Measurements from ENCODE around the gene MEGF11. TPM values are rescaled to one million over a fixed set of nuclear protein-coding genes. Genes with fewer than 3 reads are reported as not detected.

The MEGF11 gene
- not detected for total RNA-seq

DNA sequence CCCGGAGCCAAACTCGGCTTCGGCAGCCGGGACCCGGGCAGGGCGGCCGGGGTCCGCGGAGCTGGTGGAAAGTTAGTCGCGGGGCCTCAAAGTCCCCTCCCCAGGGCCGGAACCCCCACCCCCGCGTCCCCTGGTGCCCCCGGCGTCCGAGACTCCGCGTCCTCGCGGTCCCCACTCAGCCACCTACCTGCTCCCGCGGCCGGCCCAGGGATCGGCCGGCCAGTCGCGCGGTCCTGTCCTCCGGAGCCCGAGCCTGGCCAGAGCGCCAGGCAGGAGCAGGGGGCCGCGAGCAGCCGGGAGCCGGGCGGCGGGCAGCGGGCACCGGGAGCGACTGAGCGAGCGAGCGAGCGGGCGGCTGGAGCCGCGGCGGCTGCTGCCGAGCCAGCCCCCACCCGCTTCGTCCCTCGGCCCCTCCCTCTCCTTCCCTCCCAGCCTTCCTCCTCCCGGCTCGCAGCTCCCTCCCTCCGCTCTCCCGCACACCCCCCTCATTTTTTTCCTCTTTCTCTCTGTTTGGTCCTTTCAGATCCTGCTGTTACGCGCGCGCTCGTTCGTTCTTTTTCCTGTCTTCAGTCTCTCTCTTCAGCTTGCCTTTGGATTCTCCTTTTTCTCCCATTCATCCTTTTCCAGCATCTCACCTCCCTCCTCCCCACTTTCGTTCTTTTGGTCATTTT, at the start of gene MEGF11:
Gene MEGF11, minus strand, starts transcription at position 333 of the 671 bp plus-strand sequence. CDS start 125,347 bp downstream, outside the sequence.
- no peaks in the 10 kb centered on the region for H3K36me3 ChIP-seq
- peaks cover 16 to 95% (median 29%) of the 10 kb centered on the region in 4 donors for H3K27me3 ChIP-seq
- TF ChIP-seq, protein P1, sequence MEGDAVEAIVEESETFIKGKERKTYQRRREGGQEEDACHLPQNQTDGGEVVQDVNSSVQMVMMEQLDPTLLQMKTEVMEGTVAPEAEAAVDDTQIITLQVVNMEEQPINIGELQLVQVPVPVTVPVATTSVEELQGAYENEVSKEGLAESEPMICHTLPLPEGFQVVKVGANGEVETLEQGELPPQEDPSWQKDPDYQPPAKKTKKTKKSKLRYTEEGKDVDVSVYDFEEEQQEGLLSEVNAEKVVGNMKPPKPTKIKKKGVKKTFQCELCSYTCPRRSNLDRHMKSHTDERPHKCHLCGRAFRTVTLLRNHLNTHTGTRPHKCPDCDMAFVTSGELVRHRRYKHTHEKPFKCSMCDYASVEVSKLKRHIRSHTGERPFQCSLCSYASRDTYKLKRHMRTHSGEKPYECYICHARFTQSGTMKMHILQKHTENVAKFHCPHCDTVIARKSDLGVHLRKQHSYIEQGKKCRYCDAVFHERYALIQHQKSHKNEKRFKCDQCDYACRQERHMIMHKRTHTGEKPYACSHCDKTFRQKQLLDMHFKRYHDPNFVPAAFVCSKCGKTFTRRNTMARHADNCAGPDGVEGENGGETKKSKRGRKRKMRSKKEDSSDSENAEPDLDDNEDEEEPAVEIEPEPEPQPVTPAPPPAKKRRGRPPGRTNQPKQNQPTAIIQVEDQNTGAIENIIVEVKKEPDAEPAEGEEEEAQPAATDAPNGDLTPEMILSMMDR (IDR thresholded peaks at IDR 0.05) = no peak
- no peak for TF ChIP-seq POLR2A (IDR thresholded peaks at IDR 0.05)
- intact Hi-C loops (cut with DNase I) = no loop called here
- H3K4me3 ChIP-seq = peak within 1 kb of the TSS; percentile 35 to 74 (median 48)
- peaks cover 21 to 34% (median 26%) of the 10 kb centered on the region in 3 donors for H3K4me1 ChIP-seq
- H3K27ac ChIP-seq = no peak within 1 kb of the TSS
- no peaks in the 10 kb centered on the region for H3K9me3 ChIP-seq
- 0 to 5% methylated on average over 13 to 32 of the region's 64 CpGs for WGBS, 2 donors
- DNase-seq = no peak

DNA sequence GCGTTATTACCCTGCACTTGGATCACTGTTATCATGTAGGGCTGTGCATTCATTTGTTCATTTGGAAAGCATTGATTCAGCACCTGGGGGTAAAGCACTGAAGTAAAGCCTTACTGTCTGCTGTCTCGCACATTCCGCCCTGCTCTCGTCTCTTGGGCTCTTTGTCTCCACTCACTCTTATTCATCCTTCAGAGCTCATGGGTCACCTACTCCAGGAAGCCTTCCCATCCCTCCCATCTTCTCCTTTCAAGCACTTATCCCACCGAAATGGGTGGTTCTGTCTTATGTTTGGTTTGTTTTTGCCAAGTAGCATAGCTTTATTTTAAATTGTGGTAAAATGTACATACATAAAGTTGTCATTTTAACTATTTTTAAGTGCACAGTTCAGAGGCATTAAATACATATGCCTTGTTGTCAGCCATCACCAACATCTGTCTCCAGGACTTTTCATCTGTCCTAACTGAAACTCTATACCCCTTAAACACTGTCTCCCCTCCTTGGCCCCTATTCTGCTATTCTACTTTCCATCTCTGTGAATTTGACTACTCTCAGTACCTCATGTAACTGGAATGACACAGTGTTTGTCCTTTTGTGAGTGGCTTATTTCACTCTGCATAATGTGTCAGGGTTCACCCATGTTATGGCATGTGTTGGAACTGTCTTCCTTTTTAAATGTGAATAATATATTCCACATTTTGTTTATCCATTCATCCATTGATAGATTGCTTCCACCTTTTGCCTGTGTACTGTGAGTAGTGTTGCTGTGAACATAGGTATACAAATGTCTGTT, 49.1 kb upstream of the MEGF11 start:
- Histone ChIP-seq H3K27me3 (no peaks in the 10 kb centered on the region), H3K4me3 (no peak overlapping the region), H3K36me3 (peaks cover 0 to 54% (median 6%) of the 10 kb centered on the region in 3 donors), H3K9me3 (no peaks in the 10 kb centered on the region), H3K4me1 (no peaks in the 10 kb centered on the region), H3K27ac (no peak overlapping the region)
- DNase-seq = no peak
- TF ChIP-seq, protein P1 (IDR thresholded peaks at IDR 0.05) = no peak
- TF ChIP-seq POLR2A (IDR thresholded peaks at IDR 0.05) = no peak
- WGBS, 2 donors = 88 to 91% methylated on average over 5 of the region's 5 CpGs
- intact Hi-C loops (cut with DNase I) = no loop called here

DNA sequence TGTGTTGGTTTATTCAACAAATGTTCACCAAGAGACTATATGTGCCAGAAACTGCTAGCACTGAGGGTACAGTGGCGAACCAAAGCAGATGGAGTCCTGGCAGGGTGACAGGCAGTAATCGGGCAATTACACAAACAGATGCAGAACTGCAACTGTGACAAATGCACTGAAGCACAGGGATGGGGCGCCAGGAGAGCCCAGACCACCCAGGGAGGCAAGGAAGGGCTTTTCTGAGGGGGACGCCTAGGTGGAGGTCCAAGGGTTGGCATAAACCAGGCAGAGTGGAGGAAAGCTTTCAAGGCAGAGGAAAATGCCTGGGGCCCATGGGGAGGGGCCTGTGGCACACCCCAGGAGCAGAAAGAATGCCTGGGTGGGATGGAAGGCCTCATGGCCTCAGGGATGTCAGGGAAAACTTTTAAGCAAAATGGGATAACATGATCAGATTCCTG, 45.3 kb upstream of the MEGF11 start:
- intact Hi-C loops (cut with DNase I) = no loop called here
- WGBS, 2 donors = 74 to 88% methylated on average over 4 of the region's 4 CpGs

DNA sequence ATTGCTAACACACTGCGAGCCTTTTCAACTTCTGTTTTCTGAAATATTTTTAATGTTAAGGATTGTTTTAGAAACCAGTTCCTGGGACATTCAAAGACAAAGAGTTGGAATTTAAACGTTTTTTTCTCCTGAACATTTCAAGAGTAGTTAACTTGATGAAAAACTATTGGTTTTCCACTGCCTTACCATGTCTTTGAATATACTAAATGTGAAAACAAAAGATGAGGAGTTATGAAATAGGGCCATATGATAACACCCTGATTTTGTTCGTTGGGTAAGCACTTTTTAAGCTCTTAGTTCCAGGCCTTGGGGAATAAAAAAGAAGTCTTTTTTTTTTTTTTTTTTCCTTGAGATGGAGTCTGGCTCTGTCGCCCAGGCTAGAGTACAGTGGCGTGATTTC, 42.6 kb upstream of the MEGF11 start:
- WGBS, 2 donors = 74 to 79% methylated on average over 5 of the region's 5 CpGs
- no peak for TF ChIP-seq POLR2A (IDR thresholded peaks at IDR 0.05)
- TF ChIP-seq, protein P1 (IDR thresholded peaks at IDR 0.05) = no peak
- intact Hi-C loops (cut with DNase I) = no loop called here
- Histone ChIP-seq H3K4me3 (no peak overlapping the region), H3K4me1 (peaks cover 17 to 39% (median 18%) of the 10 kb centered on the region in 3 donors), H3K36me3 (peaks cover 0 to 12% (median 6%) of the 10 kb centered on the region in 3 donors), H3K9me3 (no peaks in the 10 kb centered on the region), H3K27me3 (no peaks in the 10 kb centered on the region), H3K27ac (no peak overlapping the region)
- DNase-seq = no peak

More for the DNA sequence above, 45.3 kb upstream of the MEGF11 start:
- DNase-seq = no peak
- no peaks in the 10 kb centered on the region for H3K9me3 ChIP-seq
- no peak overlapping the region for H3K4me3 ChIP-seq
- peaks cover 0 to 30% (median 6%) of the 10 kb centered on the region in 3 donors for H3K36me3 ChIP-seq
- H3K27ac ChIP-seq = no peak overlapping the region
- H3K27me3 ChIP-seq = no peaks in the 10 kb centered on the region
- no peak for TF ChIP-seq POLR2A (IDR thresholded peaks at IDR 0.05)
- TF ChIP-seq, protein P1 (IDR thresholded peaks at IDR 0.05) = no peak
- H3K4me1 ChIP-seq = peaks cover 6 to 19% (median 10%) of the 10 kb centered on the region in 3 donors

DNA sequence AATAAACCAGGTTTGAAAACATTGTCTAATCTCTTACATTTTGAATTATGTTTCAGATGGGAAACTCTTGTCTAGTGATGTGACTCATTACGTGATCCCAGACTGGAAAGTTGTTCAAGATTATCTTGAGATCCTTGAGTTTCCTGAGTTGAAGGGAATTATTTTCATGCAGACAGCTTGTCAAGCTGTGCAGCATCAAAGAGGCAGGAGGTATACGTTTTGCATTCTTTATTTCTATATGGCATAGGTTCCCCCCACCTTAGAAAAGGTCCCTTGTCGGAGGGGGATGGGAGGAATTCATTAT, 41.3 kb upstream of the MEGF11 start:
- Histone ChIP-seq H3K9me3 (no peaks in the 10 kb centered on the region), H3K36me3 (peaks cover 0 to 6% (median 5%) of the 10 kb centered on the region in 3 donors), H3K4me1 (peaks cover 17 to 51% (median 18%) of the 10 kb centered on the region in 3 donors), H3K27ac (peak overlapping the region in 3 of 4 donors; percentile 82 to 93 (median 93)), H3K27me3 (no peaks in the 10 kb centered on the region), H3K4me3 (peak overlapping the region in 3 of 4 donors; percentile 54 to 86 (median 71))
- no peak for DNase-seq
- intact Hi-C loops (cut with DNase I) = no loop called here
- 31 to 44% methylated on average over 3 of the region's 3 CpGs for WGBS, 2 donors
- TF ChIP-seq, protein P1 (IDR thresholded peaks at IDR 0.05) = no peak
- no peak for TF ChIP-seq POLR2A (IDR thresholded peaks at IDR 0.05)
